ENCODE results near the gene ZCCHC3.
"Not testable (repeated sequence)": the region's sequence is repeated elsewhere in the genome, so short reads cannot be mapped to it uniquely, and the experiment has no call there.

ZCCHC3 gene

GRCh38 chr20:297098-297924, at the start of gene ZCCHC3:
Gene ZCCHC3 (plus strand): TSS chr20:297570. CDS start chr20:297587, 17 bp downstream.
- DNase-seq (ENCODE audit: low spot score) = peak; percentile 74

GRCh38 chr20:251354-251753, 46.0 kb upstream of the ZCCHC3 start:
- no peak for DNase-seq (ENCODE audit: low spot score)

- DNase-seq (ENCODE audit: low spot score) = no peak
Measured at GRCh38 chr20:252801-253200, 44.6 kb upstream of the ZCCHC3 start.

GRCh38 chr20:253447-253846, 43.9 kb upstream of the ZCCHC3 start:
- not testable (repeated sequence) for DNase-seq (ENCODE audit: low spot score)

GRCh38 chr20:257419-257818, 40.0 kb upstream of the ZCCHC3 start, which contains the start of gene DEFB132:
Gene DEFB132 (plus strand): TSS chr20:257724. CDS start chr20:257779, 55 bp downstream.
- no peak for DNase-seq (ENCODE audit: low spot score)

- no peak for DNase-seq (ENCODE audit: low spot score)
Measured at GRCh38 chr20:258269-258858, 39.0 kb upstream of the ZCCHC3 start.

GRCh38 chr20:258963-259362, 38.4 kb upstream of the ZCCHC3 start:
- no peak for DNase-seq (ENCODE audit: low spot score)

- no peak for DNase-seq (ENCODE audit: low spot score)
Measured at GRCh38 chr20:259981-260380, 37.4 kb upstream of the ZCCHC3 start.

GRCh38 chr20:263701-264100, 33.7 kb upstream of the ZCCHC3 start:
- DNase-seq (ENCODE audit: low spot score) = no peak

- peak; percentile 73 for DNase-seq (ENCODE audit: low spot score)
Measured at GRCh38 chr20:266596-267562, 30.5 kb upstream of the ZCCHC3 start.

GRCh38 chr20:270517-270916, 26.9 kb upstream of the ZCCHC3 start:
- no peak for DNase-seq (ENCODE audit: low spot score)

- DNase-seq (ENCODE audit: low spot score) = no peak
Measured at GRCh38 chr20:271069-271468, 26.3 kb upstream of the ZCCHC3 start.

- DNase-seq (ENCODE audit: low spot score) = no peak
Measured at GRCh38 chr20:271528-271927, 25.8 kb upstream of the ZCCHC3 start.

GRCh38 chr20:272718-273117, 24.7 kb upstream of the ZCCHC3 start:
- no peak for DNase-seq (ENCODE audit: low spot score)

GRCh38 chr20:273884-274283, 23.5 kb upstream of the ZCCHC3 start:
- no peak for DNase-seq (ENCODE audit: low spot score)

- DNase-seq (ENCODE audit: low spot score) = no peak
Measured at GRCh38 chr20:275791-276190, 21.6 kb upstream of the ZCCHC3 start.

- DNase-seq (ENCODE audit: low spot score) = no peak
Measured at GRCh38 chr20:276620-277495, 20.5 kb upstream of the ZCCHC3 start.

GRCh38 chr20:277496-277781, 19.9 kb upstream of the ZCCHC3 start:
- no peak for DNase-seq (ENCODE audit: low spot score)

- DNase-seq (ENCODE audit: low spot score) = no peak
Measured at GRCh38 chr20:278181-278580, 19.2 kb upstream of the ZCCHC3 start.

GRCh38 chr20:278607-279571, 18.5 kb upstream of the ZCCHC3 start:
- no peak for DNase-seq (ENCODE audit: low spot score)
